ENCODE results near the gene PIN1.

DNA sequence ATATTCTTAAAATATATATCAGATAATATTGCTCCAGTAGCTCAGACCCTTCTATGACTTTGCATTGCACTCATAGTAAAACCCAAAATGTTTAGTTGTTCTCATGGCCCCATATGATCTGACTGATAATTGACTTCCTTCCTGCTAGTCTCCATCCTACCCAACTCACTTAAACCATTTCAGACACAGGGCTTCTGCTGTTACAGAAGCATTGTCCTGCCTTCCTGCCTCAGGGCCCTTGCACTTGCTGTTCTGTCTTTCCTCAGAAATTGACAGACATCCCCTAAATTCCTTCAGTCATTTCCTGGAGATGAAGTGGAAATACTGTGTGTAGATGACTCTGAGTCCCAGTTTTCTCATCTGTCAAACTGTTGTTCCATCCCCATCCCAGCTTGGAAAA, 36.0 kb upstream of the PIN1 start:
- TF ChIP-seq EZH2 (IDR thresholded peaks at IDR 0.05) (no peak), POLR2AphosphoS5 (IDR thresholded peaks at IDR 0.05; ENCODE audit: borderline replicate concordance, low read depth, low read length) (no peak), FOXP2 (optimal IDR thresholded peaks at IDR 0.05; ENCODE audit: control extremely low read depth, extremely low read length, insufficient read depth) (no peak)

Measured in SK-N-MC (cell line).